Left renal pelvis (tissue), 4 donors: Measurements from ENCODE around the gene TNIK. TPM values are rescaled to one million over a fixed set of nuclear protein-coding genes. Genes with fewer than 3 reads are reported as not detected.
"Not testable (repeated sequence)": the region's sequence is repeated elsewhere in the genome, so short reads cannot be mapped to it uniquely, and the experiment has no call there.

Experiments used
- DNase-seq, 4 donors: peaks; one replicate each; pipeline ENCODE4 v3.0.0-alpha.2; 2013; ENCODE audit warnings: low read depth in 4 of 4, low spot score in 3 of 4
- polyA plus RNA-seq, 4 donors: library from polyadenylated mRNA; unstranded; fragments of 120-200 nt; gene quantifications; one replicate each; pipeline ENCODE4 v1.2.1, GENCODE V29; 2013; ENCODE audit not compliant: insufficient read length in 4 of 4

Gene TNIK
- polyA plus RNA-seq, 4 donors, result 2.3 to 19.2 (median 18.2) TPM

DNA sequence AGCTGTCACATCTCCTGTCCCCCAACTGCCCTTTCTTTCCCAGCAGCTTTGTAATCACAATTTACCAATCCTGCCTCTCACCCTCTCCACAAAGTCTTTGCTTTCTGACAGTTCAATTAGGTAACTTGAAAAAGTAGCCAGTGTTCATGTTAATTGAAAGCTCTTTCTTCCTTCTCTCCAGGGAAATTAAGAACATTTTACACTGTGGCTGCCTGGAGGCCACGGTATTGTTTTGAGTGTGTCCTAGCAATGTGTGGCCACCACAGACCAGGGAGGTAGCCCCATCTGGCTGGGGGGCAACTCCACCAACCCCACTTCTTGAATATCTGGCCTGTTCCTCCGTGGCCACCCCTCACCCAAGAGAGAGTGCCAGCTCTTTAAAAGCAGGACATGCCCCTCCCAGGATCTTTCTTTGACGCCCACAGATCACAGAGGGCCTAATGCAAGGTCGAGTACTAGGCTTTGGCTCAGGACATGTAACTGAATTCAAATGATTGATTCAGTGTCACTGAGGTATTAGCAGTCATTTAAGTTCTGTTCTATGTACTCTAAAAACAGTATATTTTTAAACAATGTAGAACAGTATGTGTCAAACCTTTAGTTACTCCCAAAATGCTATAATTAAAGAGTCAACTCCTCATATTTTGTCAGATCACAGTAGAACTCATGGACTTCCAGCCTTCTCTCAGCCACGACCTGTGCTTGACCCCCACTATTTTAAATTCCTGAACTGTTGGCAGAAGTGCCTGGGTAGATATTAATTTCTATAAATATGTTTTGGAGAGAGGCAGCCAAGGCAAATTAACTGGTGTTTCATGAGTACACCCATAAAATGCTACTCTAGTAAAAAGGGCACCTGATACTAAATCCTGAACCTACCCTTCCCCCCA, 164.5 kb downstream of the TNIK start:
- DNase-seq, result no peak

DNA sequence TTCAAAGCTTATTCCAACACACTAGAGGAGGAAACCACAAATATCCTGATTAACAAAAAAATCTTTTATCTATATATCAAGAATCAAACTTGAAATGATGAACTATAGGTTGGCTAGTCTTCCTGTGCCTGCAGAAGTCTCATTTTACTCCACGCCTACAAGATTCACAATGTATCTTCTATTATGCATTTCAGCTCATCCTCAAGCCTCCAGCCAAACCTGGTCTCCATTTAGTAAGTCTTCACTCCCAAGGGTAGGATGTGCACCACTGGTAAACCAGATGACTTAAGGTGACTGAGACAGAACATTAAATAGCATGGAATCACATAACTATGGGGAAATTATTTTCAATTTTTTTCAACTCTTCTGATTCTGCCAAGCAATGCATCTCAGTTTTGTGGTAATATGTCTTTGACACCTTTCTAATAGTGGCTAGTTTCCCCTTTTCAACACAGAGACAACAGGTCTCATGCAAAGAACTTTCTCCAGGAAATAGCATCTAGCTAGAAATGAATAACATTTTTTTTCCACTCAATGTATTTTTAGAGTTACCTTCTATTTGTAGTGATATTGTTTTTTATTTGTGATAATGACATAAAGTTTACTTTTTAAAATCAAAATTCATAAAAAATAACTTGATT, 166.9 kb downstream of the TNIK start:
- no peak for DNase-seq

DNA sequence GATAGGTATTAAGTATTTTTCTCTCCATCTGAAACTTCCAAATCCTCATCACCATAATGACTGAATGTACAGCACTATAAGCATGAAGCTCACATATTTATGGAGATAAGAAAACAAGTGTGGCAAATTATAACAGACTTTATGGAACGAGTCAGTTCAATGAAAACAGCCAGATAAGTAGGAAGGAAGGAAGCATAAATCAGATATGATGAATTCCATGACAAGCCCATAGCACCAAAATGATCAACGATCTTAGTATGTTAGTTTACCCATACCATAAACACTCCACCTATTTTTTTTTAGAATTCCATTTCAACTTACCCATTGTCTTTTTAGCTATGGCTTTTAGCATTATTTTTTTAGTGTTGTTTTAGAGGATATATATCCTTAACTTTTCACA, 169.5 kb downstream of the TNIK start:
- DNase-seq, result no peak

DNA sequence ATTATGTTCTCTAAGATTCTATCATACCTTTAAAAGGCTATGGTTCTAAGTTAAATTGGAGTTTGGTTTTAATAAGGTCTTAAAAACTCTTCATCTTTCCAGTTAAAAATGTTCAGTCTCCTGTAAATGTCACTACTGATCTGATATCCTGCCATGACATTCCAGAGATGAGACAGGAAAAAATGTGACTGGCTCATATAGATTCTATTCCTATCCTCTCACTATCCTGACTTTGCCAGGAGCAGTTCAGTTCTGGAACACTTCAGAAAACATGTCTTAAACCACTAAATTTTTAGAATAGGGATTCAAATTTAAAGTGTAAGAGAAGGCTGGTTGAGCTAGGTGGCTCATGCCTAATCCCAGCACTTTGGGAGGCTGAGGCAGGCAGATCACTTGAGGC, 170.9 kb downstream of the TNIK start:
- no peak for DNase-seq

DNA sequence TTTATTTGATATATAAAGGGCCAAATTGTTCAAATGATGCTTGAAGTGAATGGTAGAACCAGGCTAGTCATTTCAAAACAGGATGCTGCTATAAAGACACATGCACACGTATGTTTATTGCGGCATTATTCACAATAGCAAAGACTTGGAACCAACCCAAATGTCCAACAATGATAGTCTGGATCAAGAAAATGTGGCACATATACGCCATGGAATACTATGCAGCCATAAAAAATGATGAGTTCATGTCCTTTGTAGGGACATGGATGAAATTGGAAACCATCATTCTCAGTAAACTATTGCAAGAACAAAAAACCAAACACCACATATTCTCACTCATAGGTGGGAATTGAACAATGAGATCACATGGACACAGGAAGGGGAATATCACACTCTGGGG, 172.4 kb downstream of the TNIK start:
- not testable (repeated sequence) for DNase-seq

DNA sequence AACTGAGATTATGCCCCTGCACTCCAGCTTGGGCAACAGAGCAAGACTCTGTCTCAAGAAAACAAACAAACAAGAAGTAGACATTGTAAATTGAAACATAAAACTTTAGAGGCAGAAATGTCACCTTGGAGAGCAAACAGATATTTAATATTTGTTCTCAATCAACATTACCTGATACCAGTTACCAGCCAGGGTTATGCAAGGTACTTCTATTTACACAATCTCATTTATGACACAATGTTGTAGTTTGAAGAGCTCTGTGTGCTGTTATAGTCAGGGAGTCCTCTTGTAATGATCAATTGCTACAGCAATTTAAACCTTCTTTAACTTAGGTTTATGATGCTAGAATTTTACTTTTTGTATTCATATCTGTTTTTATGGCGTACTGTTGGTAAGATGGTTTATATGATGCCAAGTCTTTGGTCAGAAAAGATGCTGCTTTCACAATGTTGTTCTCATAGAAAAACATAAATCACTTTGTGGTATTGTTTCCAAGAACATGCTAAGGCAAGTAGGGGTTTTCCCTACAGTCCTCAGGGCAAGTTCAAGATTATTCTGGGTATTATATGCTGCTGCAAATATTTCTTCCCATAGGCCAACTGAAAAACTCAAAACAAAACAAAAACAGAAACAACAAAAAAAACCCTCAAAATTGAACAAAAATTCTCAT, 173.5 kb downstream of the TNIK start:
- DNase-seq, result no peak

DNA sequence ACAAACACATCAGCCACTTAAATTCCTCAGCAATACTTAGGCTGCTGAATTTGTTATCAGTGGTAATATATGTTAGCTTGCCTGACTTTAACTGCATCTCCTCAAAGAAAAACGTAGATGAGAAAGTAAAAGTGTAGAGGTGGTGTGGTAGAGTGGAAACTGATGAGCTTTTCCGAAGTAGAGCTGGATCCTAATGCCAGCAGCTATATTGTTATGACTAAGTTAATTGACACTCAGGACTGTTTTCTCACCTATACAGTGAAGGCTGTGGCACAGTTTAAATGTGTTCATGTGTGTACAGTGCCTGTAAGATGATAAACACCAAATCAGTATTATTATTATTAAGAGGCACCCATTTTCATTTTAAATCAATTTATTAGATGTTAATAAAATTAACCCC, 174.9 kb downstream of the TNIK start:
- no peak for DNase-seq

DNA sequence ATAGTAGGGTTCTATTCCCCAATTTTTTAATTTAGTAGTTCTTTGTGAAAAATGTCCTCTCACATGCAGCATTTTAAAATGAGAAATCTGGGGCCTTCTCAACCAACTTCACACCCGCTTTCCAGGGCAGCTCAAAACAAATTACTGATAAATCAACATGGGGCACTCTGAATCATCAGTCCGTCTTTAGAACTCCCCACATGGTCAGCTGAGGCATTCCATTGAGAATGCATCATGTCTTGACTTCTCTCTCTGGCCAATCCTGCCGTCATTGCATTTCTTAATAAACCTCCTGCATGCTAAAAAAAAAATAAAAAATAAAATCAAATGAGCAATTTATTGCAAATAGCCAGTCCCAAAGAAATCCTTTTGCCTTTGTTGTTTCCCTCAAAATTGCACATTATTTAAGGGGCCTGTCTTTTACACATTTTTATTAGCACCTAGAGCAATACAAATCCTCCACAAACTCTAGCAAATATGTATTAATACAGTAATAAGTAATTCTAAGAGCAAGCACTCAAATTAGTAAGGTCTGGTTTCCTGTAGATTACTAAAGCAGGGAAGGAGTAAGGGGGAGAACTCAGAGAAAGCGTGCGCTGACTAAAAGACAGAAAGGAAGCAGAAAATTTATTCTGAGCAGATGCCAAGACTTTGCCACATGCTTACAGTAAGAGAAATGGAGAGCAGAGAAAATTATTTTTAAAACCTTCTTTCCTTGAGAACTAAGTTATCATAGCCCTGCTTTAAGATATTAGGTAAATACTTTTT, 175.7 kb downstream of the TNIK start:
- no peak for DNase-seq

DNA sequence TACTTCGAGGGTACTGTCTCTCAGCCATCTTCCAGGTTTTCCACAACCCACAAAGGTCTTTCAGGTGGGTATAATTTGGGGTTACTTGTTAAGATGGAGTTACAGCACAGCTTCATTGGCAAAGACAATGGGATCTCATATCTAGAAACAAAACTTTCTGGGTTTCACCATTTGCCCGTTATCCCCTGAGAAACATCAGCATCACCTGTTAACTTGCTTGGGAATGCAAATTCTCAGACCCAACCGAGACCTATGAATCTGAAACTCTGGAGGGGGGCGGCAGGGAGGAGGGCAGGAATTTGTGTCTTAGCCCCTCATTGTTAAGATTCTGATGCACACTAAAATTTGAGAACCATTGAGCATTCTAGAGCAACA, 176.4 kb downstream of the TNIK start:
- no peak for DNase-seq

DNA sequence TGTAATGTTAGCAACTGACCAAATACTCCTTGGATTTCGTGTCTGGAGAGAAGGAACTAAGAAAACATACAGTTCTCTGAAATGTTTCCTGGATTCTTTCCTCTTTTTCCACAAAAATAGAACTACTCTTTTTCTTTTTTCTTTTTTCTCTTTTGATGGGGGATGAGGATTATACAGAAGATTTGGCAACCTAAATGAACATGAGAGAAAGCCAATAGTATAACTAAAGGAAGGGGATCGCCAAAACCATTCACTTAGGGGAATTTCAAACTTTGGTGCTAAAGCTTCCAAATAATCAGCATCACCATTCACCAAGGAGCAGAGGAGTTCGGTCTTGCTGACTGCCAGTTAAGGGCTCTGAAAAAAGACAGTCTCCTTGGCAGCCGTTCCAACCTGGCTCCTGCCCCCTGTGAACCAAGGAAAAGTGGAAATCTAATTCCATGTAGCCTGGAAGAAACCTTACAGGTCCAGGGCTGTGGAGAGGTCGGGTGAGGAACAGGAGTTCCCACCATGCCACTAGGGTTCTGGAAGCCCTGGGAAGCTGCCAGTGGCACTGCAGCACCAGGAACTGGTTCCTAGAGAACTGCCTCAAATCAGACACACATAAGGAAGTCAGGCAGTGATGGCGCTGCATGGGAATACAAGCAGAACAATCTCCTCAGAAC, 176.9 kb downstream of the TNIK start:
- no peak for DNase-seq

DNA sequence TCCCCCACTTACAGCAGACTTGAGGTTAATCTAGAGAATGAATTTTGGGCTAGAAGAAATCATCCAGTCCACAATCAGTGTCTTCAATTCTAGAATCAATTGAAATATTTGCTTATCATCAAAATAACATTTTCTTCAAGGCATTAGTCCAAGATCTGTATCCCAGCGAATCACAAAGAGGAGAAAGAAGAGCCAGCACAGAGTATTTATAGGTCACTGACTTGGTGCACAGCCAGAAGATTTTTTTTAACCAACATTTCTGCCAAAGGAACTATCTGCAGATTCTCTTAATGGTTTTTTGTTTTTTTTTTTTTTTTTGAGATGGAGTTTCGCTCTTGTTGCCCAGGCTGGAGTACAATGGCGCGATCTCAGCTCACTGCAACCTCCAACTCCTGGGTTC, 178.2 kb downstream of the TNIK start:
- DNase-seq, result no peak

DNA sequence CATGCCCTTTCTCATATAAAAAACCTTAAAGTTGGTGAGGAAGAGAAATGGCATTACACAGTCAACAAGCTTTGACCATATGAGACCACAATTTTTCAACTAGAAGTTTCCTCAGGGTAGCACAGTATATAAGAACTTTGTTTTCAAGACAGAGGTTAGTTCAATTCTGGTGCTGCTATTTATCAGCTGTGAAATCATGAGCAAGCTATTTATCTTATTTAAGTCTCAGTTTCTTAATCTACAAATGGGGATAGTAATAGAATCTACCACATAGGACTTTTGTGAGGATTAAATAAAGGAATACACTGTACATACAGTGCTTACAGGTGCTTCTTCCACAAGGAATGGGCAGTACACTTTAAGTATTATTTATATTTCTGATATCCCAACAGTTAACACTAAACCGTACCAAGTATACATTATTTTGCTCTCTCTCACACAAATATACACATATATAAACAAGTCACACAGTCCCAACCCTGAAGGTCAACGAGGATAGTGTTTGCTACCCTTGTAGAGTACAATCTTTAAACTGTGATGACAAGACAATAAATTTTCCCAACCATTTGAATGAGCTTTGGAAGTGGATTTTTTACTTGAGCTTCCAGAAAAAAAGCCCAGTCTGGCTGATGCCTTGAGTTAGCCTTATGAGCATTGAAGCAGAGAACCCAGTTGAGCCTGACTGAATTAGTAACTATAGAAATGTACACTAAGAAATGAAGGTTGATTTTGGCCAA, 178.8 kb downstream of the TNIK start:
- DNase-seq, result no peak

DNA sequence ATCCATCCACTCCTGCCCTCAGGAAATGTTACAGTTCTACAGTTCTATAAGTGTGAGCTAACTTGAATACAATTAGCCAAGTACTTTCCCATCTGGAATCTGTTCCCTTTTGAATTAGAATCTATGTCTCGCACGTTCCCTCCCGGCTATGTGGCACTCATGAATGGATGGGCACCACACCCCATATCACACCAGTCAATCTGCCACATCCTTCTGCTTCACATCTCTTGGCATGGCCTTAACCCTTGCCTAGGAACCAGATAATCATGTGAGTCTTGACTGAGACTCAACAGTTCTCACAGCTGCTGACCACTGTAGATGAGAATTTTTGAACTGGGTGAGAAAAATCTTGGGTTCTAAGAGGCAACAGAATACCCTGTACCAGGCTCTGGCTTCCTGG, 180.2 kb downstream of the TNIK start:
- DNase-seq, result no peak

DNA sequence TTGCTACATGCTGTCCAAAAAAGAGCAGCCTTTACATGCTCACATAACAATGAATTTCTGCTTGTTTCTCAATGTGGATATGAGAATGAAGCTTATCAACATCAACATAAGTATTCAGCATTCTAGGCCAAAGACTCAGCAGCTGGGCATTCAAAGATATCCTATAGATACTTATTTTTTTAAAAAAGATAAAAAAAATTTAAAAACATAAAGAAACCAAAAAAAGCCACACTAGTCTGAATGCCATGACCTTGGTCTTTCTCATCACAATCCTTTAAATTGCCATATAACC, 182.0 kb downstream of the TNIK start:
- no peak for DNase-seq

DNA sequence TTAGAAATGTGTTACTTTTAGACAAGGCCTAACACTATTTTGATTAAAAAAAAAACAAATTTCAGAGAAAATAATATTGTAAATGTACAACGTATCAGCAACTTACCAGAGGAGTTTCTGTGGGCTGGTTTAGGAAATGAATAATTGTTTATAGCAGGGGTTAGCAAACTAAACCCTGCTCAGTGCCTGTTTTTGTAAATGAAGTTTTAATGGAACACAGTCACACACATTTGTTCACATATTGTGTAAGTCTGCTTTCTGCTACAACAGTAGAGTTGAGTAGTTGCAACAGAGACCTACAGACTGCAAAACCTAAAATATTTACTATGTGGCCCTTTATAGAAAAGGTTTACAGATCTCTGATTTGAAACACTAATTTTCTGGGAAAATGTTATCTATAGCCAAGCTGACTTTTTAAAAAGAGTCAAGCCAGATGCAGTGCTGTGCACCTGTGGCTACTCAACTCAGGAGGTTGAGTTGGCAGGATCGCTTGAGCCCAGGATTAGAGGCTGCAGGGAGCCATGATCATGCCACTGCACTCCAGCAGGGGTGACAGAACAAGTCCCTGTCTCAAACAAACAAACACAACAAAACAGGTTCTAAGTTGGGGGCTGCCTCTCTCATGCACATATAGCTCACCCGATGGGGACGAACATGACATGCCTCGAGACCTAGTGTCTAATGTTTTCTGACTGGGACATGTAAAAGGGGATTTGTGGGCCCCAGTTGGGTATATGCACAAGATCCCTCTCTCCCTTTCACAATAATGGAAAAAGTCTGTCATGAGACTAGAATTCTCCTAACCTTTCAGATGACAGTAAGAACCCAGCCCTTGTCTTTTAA, 182.5 kb downstream of the TNIK start:
- no peak for DNase-seq

DNA sequence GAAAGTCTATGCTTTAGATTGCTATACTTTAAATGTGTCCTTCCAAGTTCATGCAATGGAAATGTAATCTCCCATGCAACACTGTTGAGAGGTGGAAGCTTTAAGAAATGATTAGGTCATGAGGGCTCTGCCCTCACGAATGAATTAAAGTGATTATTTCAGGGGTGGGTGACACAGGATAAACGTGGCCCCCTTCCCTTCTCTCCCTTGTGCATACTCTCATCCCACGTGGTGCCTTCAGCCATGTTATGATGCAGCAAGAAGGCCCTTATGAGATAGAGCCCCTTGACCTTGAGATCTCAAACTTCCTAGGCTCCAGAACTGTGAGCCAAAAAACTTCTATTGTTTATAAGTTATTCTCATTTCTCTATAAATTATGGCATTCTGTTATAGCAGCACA, 183.3 kb downstream of the TNIK start:
- no peak for DNase-seq

DNA sequence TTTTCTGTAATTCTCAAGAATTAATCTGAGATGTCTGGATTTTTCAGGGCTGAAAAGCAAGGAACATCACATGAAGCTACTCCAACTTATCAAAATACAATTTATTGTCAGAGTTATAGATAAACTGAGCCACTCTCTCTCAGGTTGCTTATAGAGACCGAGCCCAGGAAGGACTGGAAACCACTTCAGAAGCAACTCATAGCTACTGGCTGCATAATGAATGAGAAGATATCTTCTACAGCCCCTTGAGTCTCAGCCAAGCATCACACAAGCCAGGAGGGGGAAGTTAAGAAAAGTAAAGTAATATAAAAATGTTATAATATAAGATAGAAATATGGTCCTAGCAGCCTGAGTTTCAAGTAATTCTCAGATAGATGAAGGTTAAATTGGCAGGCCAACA, 186.0 kb downstream of the TNIK start:
- no peak for DNase-seq

DNA sequence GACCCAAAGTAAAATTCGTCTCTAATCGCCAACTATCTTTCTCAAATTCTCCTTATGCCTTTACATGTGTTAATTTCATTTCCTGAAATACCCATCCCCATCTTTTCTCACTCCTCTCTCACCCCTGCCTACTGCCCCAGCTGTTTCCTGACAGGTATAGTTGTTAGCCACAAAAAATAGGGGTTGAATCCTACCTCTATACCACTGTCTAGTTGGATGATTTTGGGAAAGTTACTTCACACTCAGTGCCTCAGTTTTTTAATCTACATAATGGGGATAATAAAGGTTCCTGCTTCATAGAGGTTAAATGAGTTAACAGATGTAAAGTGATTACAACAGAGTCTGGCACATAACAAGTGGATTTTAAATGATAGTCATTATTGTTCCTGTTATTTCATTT, 189.7 kb downstream of the TNIK start:
- no peak for DNase-seq

DNA sequence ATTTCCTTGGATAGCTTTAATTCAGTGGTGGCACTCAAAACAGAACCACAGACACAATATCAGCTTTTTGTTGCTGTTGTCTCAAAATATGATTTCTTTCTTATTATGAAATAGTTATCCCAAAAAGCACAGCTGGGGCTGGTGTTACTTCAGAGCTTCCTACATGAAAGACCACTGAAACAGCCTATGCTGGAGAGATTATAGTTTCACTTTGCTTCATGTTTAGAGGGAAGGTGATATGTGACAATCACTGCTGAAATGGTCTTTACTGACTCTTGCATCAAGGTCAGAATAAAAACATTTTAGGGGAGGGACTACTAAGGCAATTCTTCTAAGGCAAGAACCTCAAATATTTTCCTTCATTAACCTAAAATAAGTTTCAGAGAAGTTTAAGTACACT, 190.7 kb downstream of the TNIK start:
- no peak for DNase-seq
